ENCODE data around the gene FAM83F.

The FAM83F gene

GRCh38 chr22:39965748-39966147 lies 29.0 kb upstream of the FAM83F start:
- DNase-seq (ENCODE audit: low read depth in 2 of 2): no peak

- DNase-seq (ENCODE audit: low read depth in 2 of 2): no peak
These were observed 28.3 kb upstream of the FAM83F start for GRCh38 chr22:39966470-39966869.

- DNase-seq (ENCODE audit: low read depth in 2 of 2): no peak
These were observed 27.5 kb upstream of the FAM83F start for GRCh38 chr22:39967103-39967829.

- DNase-seq (ENCODE audit: low read depth in 2 of 2): no peak
These were observed 26.5 kb upstream of the FAM83F start for GRCh38 chr22:39967996-39968972.

GRCh38 chr22:39970742-39971141 lies 24.0 kb upstream of the FAM83F start:
- no peak for DNase-seq (ENCODE audit: low read depth in 2 of 2)

DNA sequence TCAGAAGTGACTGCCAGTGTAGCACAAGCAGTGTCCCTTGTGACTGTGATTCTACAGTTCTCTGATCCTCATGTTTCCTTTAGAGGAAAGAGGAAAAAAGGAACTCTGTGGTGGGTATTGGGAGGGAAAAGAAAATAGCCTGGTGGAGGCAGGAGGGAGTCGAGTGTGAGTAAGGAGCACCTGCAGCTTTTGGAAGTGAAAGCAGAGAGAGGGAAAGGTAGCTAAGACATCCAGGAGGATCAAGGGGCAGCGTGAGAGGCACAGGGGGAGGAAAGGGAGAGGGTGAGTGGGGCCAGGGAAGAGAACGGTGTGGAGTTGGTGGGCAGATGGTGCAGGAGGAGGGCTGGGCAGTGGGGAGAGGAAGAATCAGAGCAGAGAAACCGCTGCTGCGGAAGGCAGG lies 22.1 kb upstream of the FAM83F start:
- DNase-seq (ENCODE audit: low read depth in 2 of 2): no peak

GRCh38 chr22:39973656-39974055 lies 21.1 kb upstream of the FAM83F start:
- no peak for DNase-seq (ENCODE audit: low read depth in 2 of 2)

DNA sequence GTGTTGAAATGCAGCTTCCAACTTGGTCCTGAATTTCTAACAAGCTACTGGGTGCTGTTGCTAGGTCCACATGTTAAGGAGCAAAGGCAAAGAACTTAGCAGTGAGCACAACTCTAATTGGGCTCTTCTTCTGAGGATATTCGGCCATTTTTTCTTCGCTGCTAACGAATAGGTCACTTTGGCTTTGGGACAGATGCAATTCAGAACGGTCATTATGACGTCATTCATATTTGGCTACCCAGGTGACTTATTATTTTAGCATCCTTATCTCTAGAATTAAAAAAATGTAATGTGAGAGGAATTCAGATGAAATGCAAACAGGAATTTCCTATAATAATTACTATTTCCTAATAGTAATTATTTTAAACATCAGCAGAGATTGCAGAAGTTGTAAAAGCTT lies 20.7 kb upstream of the FAM83F start:
- no peak for DNase-seq (ENCODE audit: low read depth in 2 of 2)

GRCh38 chr22:39979048-39979447 lies 15.7 kb upstream of the FAM83F start:
- DNase-seq (ENCODE audit: low read depth in 2 of 2): no peak

GRCh38 chr22:39979458-39979857 lies 15.3 kb upstream of the FAM83F start:
- no peak for DNase-seq (ENCODE audit: low read depth in 2 of 2)

- DNase-seq (ENCODE audit: low read depth in 2 of 2): no peak
These were observed 14.2 kb upstream of the FAM83F start for GRCh38 chr22:39980596-39980995.

- DNase-seq (ENCODE audit: low read depth in 2 of 2): no peak
These were observed 11.4 kb upstream of the FAM83F start for GRCh38 chr22:39983346-39983745.

GRCh38 chr22:39984006-39984405 lies 10.7 kb upstream of the FAM83F start:
- no peak for DNase-seq (ENCODE audit: low read depth in 2 of 2)

- DNase-seq (ENCODE audit: low read depth in 2 of 2): no peak
These were observed 10.0 kb upstream of the FAM83F start for GRCh38 chr22:39984746-39985145.

- DNase-seq (ENCODE audit: low read depth in 2 of 2): no peak
These were observed 9.2 kb upstream of the FAM83F start for GRCh38 chr22:39985383-39986035.

DNA sequence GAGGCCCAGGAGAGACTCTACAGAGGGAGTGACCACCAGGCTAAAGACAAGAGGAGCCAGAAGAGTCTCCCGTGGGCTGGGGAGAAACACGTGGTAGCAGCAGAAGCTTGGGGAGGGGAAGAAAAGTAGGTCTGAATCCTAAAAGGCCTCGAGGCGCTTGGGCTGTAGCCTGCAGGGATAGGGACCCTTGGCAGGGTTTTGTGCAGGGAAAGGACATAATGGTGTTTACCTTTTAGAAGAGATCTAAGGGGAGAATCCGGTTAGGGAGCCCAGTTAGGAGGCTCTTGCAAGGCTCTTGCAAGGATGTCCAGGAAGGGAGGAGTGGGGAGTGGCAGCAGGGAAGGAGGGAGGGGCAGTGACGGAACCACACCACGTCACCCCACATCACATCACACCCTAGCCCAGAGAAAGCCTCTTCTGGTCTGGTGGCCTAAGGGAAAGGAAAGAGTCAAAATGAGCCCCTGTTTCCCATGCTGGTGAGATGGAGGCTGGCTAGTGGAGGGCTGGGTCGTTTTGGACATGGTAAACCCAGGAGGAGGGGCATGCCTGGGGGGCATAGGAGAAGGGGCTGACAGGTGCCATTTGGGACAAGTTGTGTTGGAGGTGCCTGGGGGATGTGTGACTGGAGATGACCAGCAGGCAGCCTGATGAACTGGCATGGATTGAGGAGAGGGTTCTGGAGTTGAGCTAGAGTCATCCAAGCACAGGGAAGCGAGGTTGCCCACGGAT lies 6.2 kb upstream of the FAM83F start:
- no peak for DNase-seq (ENCODE audit: low read depth in 2 of 2)

DNA sequence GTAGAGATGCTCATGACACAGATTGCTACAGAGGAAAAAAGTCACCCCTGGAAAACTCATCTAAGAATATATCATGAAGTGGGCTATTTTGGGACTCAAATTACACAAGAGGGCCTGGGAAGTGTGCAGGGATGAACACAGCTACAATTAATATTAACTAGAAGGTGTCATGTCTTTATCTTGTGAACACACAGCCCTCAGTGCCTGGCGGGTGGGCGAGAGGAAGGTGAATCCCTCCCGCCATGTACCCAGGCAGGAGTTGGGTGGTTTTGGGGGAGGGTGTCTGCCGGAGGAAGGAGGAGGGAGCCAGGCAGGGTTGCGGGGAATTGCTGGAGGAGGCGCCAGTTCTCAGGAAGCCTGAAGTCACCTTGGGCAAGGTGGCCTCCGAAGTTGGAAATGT lies 5.1 kb upstream of the FAM83F start:
- DNase-seq (ENCODE audit: low read depth in 2 of 2): no peak

GRCh38 chr22:39990686-39991085 lies 4.1 kb upstream of the FAM83F start:
- no peak for DNase-seq (ENCODE audit: low read depth in 2 of 2)

- DNase-seq (ENCODE audit: low read depth in 2 of 2): no peak
These were observed 3.4 kb upstream of the FAM83F start for GRCh38 chr22:39991159-39991860.

GRCh38 chr22:39992088-39992826 lies 2.5 kb upstream of the FAM83F start:
- no peak for DNase-seq (ENCODE audit: low read depth in 2 of 2)

All from stimulated activated CD8-positive, alpha-beta memory T cell treated with anti-CD3 and anti-CD28 coated beads, Interleukin-7, amount 100 ng/mL, for 4 hours (primary cell).